ACC112 (cell line): ENCODE data around the gene CCL8.

Source experiments
- H2AFZ ChIP-seq: fragments of 200-600 bp; sonication (generic); one replicate; pipeline ENCODE4 v1.6.0; 2017; ENCODE audit warnings: antibody characterized with exemption, low read length; ENCODE audit not compliant: unreplicated experiment
- H3K27ac ChIP-seq: fragments of 200-600 bp; sonication (generic); 2 replicates; pipeline ENCODE4 v1.5.1; 2014; ENCODE audit warnings: low read depth, mild to moderate bottlenecking, antibody characterized with exemption, low read length, moderate library complexity
- H3K27me3 ChIP-seq: fragments of 200-600 bp; sonication (generic); 2 replicates; pipeline ENCODE4 v1.6.1; 2014; ENCODE audit warnings: mild to moderate bottlenecking, antibody characterized with exemption, low read length, moderate library complexity, mixed read lengths; ENCODE audit not compliant: insufficient read depth
- H3K36me3 ChIP-seq: fragments of 200-600 bp; sonication (generic); 2 replicates; pipeline ENCODE4 v1.6.1; 2016; ENCODE audit warnings: mild to moderate bottlenecking, antibody characterized with exemption, low read length, moderate library complexity, mixed read lengths; ENCODE audit not compliant: insufficient read depth
- H3K4me1 ChIP-seq: fragments of 200-600 bp; sonication (generic); one replicate; pipeline ENCODE4 v1.6.1; 2016; ENCODE audit warnings: low read length, mixed read lengths; ENCODE audit not compliant: insufficient read depth, unreplicated experiment, control insufficient read depth
- H3K4me3 ChIP-seq: fragments of 200-600 bp; sonication (generic); 2 replicates; pipeline ENCODE4 v1.5.1; 2014; ENCODE audit warnings: mild to moderate bottlenecking, low read depth, low read length
- H3K79me2 ChIP-seq: fragments of 200-600 bp; sonication (generic); one replicate; pipeline ENCODE4 v1.6.0; 2016; ENCODE audit warnings: low read length; ENCODE audit not compliant: control insufficient read depth, unreplicated experiment, insufficient read depth

Gene CCL8

DNA sequence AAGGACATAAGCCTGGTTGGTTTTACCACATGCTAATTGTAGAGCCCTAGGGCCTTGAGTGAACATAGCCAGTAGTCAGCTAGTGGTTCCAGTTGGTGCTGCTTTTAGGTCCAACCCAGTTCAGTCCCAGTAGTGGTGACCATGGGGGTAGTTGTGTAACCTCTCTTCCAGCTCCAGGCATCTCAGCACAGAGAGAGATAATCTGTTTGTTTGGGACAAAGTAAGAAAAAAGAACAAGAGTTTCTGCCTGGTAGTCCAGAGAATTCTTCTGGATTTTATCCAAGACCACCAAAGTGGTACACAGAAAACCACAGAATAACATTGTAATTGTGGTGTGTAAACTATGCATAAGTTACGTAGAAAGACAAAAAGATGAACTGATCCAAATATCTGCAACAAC lies 31.9 kb downstream of the CCL8 start:
- Histone ChIP-seq H3K36me3 (no peaks in the 10 kb centered on the region), H3K27ac (no peak overlapping the region), H3K4me1 (peaks cover 5% of the 10 kb centered on the region), H2AFZ (no peak overlapping the region), H3K79me2 (no peaks in the 10 kb centered on the region), H3K27me3 (0 out of 2 replicates have a peak, but pooled peaks cover 3% of the 10 kb centered on the region), H3K4me3 (no peak overlapping the region)

DNA sequence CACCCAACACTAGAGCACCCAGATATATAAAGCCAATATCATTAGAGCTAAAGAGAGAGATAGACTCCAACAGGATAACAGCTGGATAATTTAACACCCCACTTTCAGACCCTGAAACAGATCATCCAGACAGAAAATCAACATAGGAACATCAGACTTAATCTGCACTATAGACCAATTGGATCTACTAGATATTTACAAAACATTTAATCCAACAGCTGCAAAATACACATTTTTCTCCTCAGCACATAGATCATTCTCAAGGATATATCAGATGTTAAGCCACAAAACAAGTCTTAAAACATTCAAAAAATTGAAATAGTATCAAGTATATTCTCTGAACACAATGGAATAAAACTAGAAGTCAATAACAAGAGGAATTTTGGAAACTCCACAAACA lies 33.0 kb downstream of the CCL8 start:
- Histone ChIP-seq H3K36me3 (no peaks in the 10 kb centered on the region), H3K79me2 (no peaks in the 10 kb centered on the region), H3K4me1 (peaks cover 5% of the 10 kb centered on the region), H3K27me3 (0 out of 2 replicates have a peak, but pooled peaks cover 3% of the 10 kb centered on the region), H2AFZ (no peak overlapping the region), H3K4me3 (no peak overlapping the region), H3K27ac (no peak overlapping the region)

DNA sequence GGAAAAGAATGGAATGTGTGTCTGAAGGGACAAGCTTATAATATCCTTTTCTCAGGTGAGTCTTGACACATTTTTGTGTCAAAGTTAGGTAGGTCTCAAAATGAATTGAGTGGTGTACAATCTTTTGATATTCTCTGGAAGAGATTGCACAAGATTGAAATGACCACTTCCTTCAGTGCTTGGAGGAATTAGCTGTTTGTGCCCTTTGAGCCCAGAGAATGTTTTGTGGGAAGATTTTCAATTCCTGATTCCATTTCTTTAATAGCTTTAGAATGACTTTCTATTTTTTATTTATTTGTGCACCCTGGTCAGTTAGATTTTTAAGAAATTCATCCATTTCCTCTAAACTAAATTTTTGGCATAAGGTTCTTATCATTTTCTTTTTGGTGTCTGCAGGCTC lies 35.4 kb downstream of the CCL8 start:
- Histone ChIP-seq H3K4me3 (no peak overlapping the region), H3K27me3 (no peaks in the 10 kb centered on the region), H2AFZ (no peak overlapping the region), H3K4me1 (peaks cover 5% of the 10 kb centered on the region), H3K27ac (peak overlapping the region; percentile 39), H3K36me3 (no peaks in the 10 kb centered on the region), H3K79me2 (no peaks in the 10 kb centered on the region)

DNA sequence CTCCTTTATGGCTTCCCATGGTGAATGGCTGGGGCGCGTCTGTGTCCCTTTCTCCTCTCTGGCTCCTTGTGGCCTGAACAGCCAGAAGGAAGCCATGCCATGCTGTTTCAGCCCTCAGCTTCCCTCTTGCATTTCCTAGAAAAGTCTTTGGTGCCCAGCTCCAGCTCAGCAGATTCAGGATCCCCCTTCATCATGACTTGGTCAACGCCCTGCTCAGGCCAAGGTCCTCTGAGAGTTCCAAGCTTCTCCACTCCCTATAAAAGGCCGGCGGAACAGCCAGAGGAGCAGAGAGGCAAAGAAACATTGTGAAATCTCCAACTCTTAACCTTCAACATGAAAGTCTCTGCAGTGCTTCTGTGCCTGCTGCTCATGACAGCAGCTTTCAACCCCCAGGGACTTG lies 37.0 kb downstream of the CCL8 start, which contains the start of gene CCL13:
Gene CCL13 (plus strand): TSS at position 287 of the 400 bp plus-strand sequence. CDS start 47 bp downstream, at position 334.
- Histone ChIP-seq H3K4me1 (peaks cover 5% of the 10 kb centered on the region), H3K4me3 (no peak within 1 kb of the TSS), H3K36me3 (no peaks in the 10 kb centered on the region), H3K27ac (peak within 1 kb of the TSS; percentile 39), H2AFZ (no peak within 1 kb of the TSS), H3K79me2 (no peaks in the 10 kb centered on the region), H3K27me3 (no peaks in the 10 kb centered on the region)

DNA sequence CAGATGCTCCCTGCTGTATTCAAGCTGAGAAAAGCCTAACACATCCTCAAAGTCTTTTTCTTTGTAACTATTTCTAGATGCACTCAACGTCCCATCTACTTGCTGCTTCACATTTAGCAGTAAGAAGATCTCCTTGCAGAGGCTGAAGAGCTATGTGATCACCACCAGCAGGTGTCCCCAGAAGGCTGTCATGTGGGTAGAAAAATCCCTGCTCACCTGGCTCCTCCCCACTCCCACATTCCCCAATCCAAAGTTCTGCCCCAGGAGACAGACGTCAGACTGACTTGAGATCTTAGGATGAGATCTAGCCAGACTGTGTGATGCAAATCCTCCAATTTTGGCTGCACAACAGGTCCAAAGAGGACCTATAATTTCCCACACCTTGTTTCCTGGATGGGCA lies 38.2 kb downstream of the CCL8 start:
- peaks cover 5% of the 10 kb centered on the region for H3K4me1 ChIP-seq
- H3K79me2 ChIP-seq, result no peaks in the 10 kb centered on the region

DNA sequence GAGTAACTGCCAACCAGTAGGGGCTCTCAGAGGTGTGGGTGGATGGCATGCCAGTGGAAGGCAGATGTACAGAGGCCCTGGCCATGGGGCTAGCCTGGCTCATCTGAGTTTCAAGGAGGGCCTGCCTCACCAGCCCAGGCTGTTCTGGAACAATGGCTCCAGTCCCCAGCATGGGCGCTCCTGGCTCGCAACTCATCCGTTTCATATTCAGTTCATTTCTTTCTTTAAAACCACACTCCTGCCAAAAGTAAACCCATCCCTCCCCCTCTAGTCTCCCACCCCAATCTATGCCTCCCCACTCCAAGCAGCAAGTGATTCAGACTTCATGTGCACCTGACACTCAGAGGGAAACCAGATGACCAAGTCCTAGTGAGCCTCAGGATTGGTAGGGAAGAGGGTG lies 39.4 kb downstream of the CCL8 start:
- Histone ChIP-seq H3K4me3 (no peak overlapping the region), H2AFZ (no peak overlapping the region), H3K36me3 (no peaks in the 10 kb centered on the region), H3K79me2 (no peaks in the 10 kb centered on the region), H3K27ac (no peak overlapping the region), H3K4me1 (peaks cover 5% of the 10 kb centered on the region), H3K27me3 (peaks cover 5% of the 10 kb centered on the region; the same call in 1 of the 2 replicates)

More for the DNA sequence above, 38.2 kb downstream of the CCL8 start:
- Histone ChIP-seq H3K27ac (no peak overlapping the region), H3K4me3 (no peak overlapping the region), H2AFZ (no peak overlapping the region), H3K27me3 (no peaks in the 10 kb centered on the region), H3K36me3 (no peaks in the 10 kb centered on the region)

DNA sequence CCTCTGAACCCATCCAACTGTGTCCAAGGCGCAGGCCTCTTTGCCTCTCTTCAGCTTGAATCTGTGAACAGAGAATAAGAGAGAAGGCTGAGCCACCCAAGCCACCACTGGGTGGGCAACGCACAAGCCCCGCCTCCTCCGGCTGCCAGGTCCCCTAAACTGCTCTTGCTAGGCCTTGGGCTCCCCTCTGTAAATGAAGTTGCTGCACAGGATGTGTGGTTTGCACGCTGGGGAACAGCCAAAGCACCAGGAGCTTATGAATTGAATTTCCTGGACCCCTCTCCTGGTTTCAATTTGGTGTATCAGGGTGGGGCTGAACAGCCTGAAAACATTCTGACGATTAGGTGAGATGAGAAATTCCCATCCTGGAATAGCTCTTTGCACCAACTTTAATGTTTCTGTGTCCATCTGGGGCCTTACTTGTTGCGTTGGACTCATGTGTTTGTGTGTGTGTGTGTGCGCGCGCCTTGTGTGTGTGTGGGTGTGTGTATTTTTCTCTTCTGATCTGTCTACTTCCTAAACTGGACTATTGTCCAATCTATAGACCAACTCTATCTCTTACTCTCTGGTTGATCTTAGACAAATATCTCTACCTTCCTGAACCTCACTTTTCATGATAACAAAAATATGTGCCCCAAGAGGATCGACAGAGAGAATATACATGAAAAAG lies 41.5 kb downstream of the CCL8 start:
- Histone ChIP-seq H3K27me3 (peaks cover 20% of the 10 kb centered on the region), H3K79me2 (no peaks in the 10 kb centered on the region), H3K36me3 (no peaks in the 10 kb centered on the region), H3K27ac (no peak overlapping the region), H3K4me1 (no peaks in the 10 kb centered on the region), H3K4me3 (no peak overlapping the region), H2AFZ (no peak overlapping the region)

DNA sequence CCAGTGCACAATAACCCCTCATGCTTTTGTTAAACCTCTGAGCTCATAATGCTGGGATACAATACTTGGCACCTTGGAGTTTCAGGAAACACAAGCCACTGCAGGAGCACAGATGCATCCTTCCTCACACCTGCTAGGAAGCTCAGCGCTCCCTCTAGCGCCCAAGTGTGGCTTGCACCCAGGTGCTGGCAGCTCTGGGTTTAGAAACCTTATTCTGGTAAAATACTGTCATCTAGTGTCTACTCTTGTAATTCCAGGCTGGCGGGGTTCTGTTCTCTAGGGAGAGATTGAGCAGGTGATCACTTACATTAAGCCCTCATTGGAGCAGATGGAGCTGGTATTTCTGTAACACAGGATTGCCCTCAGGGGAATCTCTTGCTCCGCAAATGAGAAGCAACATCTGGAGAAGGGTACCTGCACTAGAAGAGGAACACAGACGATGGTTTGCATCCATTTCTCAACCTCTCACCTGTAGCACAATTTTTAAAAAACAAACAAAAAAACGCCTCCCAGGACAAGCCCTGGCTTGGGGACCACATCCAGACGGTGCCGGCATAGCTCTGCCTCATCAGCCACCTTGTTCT lies 42.3 kb downstream of the CCL8 start:
- no peak overlapping the region for H3K27ac ChIP-seq
- H3K4me1 ChIP-seq, result no peaks in the 10 kb centered on the region
- H3K79me2 ChIP-seq, result no peaks in the 10 kb centered on the region
- no peak overlapping the region for H2AFZ ChIP-seq
- no peak overlapping the region for H3K4me3 ChIP-seq
- H3K27me3 ChIP-seq, result peaks cover 28% of the 10 kb centered on the region
- H3K36me3 ChIP-seq, result no peaks in the 10 kb centered on the region

DNA sequence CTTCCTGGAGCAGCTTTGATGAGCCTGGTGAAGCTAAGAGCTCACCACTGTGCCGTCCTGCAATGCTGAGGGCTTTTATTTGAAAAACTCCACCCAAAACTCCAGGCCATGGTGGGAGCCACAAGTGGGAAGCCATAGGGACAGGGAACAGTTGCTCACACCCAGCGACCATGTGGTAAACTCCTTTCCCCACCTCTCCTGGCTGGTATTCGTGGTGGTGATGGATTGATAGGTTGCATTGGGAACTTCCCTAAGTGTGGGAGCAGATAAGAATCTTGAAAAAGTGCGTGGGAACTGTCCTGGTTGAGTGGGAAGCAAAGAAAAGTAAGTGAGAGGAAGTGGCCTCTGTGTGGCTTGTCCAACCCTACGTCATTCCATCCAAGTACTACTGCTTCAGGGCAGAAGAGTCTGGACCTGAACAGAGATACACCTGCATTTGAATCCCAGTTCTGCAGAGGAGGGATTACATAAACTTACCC lies 44.0 kb downstream of the CCL8 start, which contains the start of gene CCL1:
Gene CCL1 (minus strand): TSS at position 51 of the 479 bp plus-strand sequence. CDS start 72 bp downstream, outside the sequence.
- Histone ChIP-seq H3K36me3 (no peaks in the 10 kb centered on the region), H3K4me3 (no peak within 1 kb of the TSS), H3K27me3 (peaks cover 39% of the 10 kb centered on the region), H3K27ac (no peak within 1 kb of the TSS), H2AFZ (no peak within 1 kb of the TSS), H3K4me1 (no peaks in the 10 kb centered on the region), H3K79me2 (no peaks in the 10 kb centered on the region)

DNA sequence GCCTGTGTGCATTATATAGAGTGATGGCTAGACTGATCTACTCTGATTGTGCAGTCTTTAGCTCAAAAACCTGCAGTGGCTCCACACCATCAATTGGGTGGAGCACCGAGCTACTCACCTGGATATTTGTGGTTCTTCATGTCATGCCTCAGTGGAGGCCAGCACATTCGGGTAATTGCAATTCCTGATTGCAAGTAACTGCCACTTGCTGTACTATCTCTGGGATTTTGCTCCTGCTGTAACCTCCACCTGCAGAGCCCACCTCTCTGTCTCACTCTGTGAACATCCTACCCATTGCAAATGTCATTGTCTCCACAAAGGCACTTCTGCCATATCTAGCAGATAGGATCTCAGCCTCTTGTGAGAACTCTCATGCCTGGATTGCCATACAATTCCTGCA lies 45.5 kb downstream of the CCL8 start:
- no peaks in the 10 kb centered on the region for H3K4me1 ChIP-seq
- H2AFZ ChIP-seq, result no peak overlapping the region
- no peaks in the 10 kb centered on the region for H3K36me3 ChIP-seq
- H3K4me3 ChIP-seq, result no peak overlapping the region
- H3K27me3 ChIP-seq, result peaks cover 44% of the 10 kb centered on the region
- no peaks in the 10 kb centered on the region for H3K79me2 ChIP-seq
- H3K27ac ChIP-seq, result no peak overlapping the region

DNA sequence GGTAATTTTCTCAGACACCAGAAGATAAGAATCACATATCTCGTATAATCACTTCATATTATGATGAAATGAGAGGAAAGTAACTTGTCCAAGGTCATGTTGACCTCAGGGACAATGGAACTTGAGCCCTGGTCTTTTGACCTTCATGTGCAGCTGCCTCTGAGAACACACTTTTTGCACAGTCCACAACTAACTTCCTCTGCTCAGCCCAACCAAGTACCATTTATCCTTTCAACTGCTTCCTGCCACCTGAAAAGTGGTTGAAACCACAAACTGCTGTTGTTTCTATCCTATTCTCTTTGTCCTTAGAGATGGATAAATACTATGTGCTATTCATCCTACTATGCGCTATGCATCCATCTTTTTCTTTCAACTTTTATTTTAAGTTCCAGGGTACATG lies 46.1 kb downstream of the CCL8 start:
- no peak overlapping the region for H2AFZ ChIP-seq
- no peaks in the 10 kb centered on the region for H3K79me2 ChIP-seq
- peaks cover 44% of the 10 kb centered on the region for H3K27me3 ChIP-seq
- H3K4me3 ChIP-seq, result no peak overlapping the region
- no peak overlapping the region for H3K27ac ChIP-seq
- no peaks in the 10 kb centered on the region for H3K4me1 ChIP-seq
- H3K36me3 ChIP-seq, result no peaks in the 10 kb centered on the region
